Cardiac fibroblast (primary cell): Measurements from ENCODE around the gene IFIT1.
"Not testable (repeated sequence)": the region's sequence is repeated elsewhere in the genome, so short reads cannot be mapped to it uniquely, and the experiment has no call there.

Experiments used
- DNase-seq, 2 donors: peaks; one replicate each; pipeline versions ENCODE4 v3.0.0 to v3.0.0-alpha.2; 2010; ENCODE audit warnings: low read depth in 2 of 2
- H3K4me3 ChIP-seq, 2 donors: replicated peaks in 1 of 2; 1 replicate in 1 of 2; 2 replicates in 1 of 2; pipeline ENCODE4 v1.5.1; 2011; ENCODE audit warnings: low read depth in 2 of 2, low read length in 2 of 2, mild to moderate bottlenecking in 2 of 2, moderate library complexity in 1 of 2
- TF ChIP-seq, protein P1 (sequence below): IDR thresholded peaks from one replicate; pipeline ENCODE4 v1.5.1; 2011; ENCODE audit warnings: low read depth, mild to moderate bottlenecking, low read length, inconsistent platforms

The IFIT1 gene

DNA sequence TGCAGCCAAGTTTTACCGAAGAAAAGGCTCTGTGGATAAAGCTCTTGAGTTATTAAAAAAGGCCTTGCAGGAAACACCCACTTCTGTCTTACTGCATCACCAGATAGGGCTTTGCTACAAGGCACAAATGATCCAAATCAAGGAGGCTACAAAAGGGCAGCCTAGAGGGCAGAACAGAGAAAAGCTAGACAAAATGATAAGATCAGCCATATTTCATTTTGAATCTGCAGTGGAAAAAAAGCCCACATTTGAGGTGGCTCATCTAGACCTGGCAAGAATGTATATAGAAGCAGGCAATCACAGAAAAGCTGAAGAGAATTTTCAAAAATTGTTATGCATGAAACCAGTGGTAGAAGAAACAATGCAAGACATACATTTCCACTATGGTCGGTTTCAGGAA, 10.6 kb downstream of the IFIT1 start:
- TF ChIP-seq, protein P1, sequence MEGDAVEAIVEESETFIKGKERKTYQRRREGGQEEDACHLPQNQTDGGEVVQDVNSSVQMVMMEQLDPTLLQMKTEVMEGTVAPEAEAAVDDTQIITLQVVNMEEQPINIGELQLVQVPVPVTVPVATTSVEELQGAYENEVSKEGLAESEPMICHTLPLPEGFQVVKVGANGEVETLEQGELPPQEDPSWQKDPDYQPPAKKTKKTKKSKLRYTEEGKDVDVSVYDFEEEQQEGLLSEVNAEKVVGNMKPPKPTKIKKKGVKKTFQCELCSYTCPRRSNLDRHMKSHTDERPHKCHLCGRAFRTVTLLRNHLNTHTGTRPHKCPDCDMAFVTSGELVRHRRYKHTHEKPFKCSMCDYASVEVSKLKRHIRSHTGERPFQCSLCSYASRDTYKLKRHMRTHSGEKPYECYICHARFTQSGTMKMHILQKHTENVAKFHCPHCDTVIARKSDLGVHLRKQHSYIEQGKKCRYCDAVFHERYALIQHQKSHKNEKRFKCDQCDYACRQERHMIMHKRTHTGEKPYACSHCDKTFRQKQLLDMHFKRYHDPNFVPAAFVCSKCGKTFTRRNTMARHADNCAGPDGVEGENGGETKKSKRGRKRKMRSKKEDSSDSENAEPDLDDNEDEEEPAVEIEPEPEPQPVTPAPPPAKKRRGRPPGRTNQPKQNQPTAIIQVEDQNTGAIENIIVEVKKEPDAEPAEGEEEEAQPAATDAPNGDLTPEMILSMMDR: no peak
- H3K4me3 ChIP-seq: no peak overlapping the region
- no peak for DNase-seq

DNA sequence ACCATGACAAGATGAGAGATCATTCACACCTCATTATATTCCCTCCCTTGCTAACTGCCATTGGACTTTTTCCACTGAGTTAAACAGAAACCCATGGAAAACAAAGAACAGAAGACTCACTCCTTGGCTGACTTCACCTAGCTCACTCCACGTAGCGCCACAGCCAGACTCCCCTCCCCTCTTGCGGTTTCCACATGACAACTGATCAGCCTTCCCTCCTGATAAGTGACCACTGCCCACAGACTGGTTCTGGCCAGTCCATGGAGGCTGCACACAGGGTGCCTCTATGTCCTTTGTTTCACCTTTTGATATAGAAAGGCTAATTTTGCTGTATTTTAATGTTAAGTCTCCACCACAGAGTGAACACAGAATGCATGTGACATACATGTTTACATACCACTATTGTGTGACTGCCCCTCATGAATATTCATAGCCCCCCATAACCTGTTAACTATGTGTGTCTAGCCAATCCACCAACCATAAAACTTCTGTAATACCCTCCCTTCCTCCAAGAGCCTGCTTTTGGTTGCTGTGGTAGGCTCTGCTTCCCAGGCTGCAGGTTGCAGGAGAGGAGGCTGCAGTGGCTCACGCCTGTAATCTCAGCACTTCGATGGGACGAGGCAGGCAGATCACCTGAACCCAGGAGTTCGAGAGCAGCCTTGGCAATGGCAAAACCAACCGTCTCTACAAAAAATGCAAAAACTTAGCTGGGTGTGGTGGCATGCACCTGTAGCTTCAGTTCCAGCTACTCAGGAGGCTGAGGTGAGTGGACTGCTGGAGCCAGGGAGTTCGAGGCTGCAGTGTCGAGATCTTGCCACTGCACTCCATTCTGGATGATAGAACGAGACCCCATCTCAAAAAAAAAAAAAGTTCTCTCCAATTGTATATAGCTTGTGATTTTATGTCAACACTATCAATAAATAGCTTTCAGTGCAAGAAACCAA, 12.0 kb downstream of the IFIT1 start:
- H3K4me3 ChIP-seq: no peak overlapping the region
- DNase-seq: peak in 1 of 2 donors; percentile 46
- TF ChIP-seq, protein P1: no peak

DNA sequence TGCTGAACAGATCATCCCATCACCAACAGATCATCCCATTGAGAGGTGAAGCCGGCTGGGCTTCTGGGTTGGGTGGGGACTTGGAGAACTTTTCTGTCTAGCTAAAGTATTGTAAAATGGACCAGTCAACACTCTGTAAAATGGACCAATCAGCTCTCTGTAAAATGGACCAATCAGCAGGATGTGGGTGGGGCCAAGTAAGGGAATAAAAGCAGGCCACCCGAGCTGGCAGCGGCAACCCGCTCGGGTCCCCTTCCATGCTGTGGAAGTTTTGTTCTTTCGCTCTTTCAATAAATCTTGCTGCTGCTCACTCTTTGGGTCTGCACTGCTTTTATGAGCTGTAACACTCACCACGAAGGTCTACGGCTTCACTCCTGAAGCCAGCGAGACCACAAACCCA, 13.8 kb downstream of the IFIT1 start:
- not testable (repeated sequence) for H3K4me3 ChIP-seq, DNase-seq

DNA sequence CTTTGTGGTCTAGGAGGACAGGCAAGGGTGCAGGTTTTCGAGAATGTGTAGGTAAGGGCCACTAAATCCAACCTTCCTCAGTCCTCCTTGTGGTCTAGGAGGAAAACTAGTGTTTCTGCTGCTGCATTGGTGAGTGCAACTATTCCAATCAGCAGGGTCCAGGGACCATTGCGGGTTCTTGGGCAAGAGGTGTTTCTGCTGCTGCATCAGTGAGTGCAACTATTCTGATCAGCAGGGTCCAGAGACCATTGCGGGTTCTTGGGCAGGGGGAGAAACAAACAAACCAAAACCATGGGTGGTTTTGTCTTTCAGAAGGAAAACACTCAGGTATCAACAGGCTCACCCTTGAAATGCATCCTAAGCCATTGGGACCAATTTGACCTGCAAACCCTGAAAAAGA, 15.4 kb downstream of the IFIT1 start:
- DNase-seq, H3K4me3 ChIP-seq: not testable (repeated sequence)

DNA sequence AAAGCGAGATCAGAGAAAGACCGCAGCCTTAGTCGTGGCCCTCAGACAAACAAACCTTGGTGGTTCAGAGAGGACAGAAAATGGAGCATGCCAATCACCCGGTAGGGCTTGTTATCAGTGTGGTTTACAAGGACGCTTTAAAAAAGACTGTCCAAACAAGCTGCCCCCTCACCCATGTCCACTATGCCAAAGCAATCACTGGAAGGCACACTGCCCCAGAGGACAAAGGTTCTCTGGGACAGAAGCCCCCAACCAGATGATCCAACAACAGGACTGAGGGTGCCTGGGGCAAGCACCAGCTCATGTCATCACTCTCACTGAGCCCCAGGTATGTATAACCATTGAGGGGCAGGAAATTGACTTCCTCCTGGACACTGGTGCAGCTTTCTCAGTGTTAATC, 16.9 kb downstream of the IFIT1 start:
- DNase-seq, H3K4me3 ChIP-seq: not testable (repeated sequence)

DNA sequence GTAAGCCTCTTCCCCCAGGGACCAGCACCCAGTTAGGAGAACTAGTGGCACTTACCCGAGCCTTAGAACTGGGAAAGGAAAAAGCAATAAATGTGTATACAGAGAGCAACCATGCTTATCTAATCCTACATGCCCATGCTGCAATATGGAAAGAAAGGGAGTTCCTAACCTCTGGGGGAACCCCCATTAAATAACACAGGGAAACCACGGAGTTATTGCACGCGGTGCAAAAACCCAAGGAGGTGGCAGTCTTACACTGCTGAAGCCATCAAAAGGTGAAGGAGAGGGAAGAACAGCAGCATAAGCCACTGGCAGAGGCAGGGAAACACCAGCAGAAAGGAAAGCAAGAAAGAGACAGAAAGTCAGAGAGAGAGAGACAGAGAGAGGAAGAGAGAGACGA, 18.1 kb downstream of the IFIT1 start:
- not testable (repeated sequence) for DNase-seq

DNA sequence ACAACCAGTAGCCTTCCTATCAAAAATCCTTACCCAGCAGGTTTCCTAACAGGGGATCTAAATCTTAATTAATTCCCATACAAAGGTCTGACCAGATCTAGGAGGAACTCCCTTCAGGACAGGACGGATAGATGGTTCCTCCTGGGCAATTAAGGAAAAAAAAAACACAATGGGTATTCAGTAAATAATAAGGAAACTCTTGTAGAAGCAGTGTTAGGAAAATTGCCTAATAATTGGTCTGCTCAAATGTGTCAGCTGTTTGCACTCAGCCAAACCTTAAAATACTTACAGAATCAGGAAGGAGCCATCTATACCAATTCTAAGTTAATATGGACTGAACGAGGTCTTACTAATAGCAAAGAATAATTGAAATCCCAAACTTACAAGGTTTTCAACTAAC, 18.7 kb downstream of the IFIT1 start:
- H3K4me3 ChIP-seq, DNase-seq: not testable (repeated sequence)

More for the DNA sequence above, 18.1 kb downstream of the IFIT1 start:
- H3K4me3 ChIP-seq: not testable (repeated sequence)

DNA sequence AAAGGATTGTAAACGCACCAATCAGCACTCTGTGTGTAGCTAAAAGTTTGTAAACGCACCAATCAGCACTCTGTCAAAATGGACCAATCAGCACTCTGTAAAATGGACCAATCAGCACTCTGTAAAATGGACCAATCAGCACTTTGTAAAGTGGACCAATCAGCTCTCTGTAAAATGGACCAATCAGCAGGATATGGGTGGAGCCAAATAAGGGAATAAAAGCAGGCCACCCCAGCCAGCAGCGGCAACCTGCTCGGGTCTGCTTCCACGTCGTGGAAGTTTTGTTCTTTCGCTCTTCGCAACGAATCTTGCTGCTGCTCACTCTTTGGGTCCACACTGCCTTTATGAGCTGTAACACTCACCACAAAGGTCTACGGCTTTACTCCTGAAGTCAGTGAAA, 19.9 kb downstream of the IFIT1 start:
- DNase-seq: not testable (repeated sequence)

DNA sequence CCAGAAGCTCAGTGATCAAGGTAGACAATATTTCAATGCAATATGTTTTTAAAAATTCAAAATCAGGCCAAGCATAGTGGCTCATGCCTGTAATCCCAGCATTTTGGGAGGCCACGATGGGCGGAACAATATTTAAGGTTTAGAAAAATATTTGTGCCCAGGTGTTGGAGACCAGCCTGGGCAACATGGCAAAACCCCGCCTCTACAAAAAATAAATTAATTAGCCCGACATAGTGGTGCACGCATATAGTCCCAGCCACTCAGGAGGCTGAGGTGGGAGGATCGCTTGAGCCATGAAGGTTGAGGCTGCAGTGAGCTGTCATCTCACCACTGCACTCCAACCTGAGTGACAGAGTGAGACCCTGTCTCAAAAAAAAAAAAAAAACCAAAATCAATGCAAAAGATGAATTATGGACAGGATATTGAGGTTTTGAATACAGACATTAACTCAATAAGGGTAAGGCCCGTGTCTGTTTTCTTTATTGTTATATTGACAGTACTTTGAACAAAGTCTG, 21.0 kb downstream of the IFIT1 start:
- H3K4me3 ChIP-seq: no peak overlapping the region

More for the DNA sequence above, 19.9 kb downstream of the IFIT1 start:
- H3K4me3 ChIP-seq: not testable (repeated sequence)

More for the DNA sequence above, 21.0 kb downstream of the IFIT1 start:
- TF ChIP-seq, protein P1: no peak
- no peak for DNase-seq
